Brain microvascular endothelial cell (primary cell): Measurements from ENCODE around the gene CACNA1S.

Experiments
- DNase-seq: peaks from one replicate; pipeline ENCODE4 v3.0.0-alpha.2; 2020
- H3K27ac ChIP-seq: fragments of 250-450 bp; sonication (Bioruptor Pico); 2 replicates; pipeline ENCODE4 v1.5.1; 2020; ENCODE audit warnings: mild to moderate bottlenecking, moderate library complexity
- H3K27me3 ChIP-seq: fragments of 250-450 bp; sonication (Bioruptor Pico); replicated peaks from 2 replicates; pipeline ENCODE4 v1.5.1; 2020; ENCODE audit warnings: mild to moderate bottlenecking
- H3K36me3 ChIP-seq: fragments of 250-450 bp; sonication (Bioruptor Pico); replicated peaks from 2 replicates; pipeline ENCODE4 v1.5.1; 2020; ENCODE audit warnings: mild to moderate bottlenecking
- H3K4me3 ChIP-seq: 2 replicates; pipeline ENCODE4 v1.5.1; 2011; ENCODE audit warnings: low read depth, mild to moderate bottlenecking, control low read depth, low read length, moderate library complexity
- in situ Hi-C: cut with HindIII; loops from 2 replicates; pipeline ENCODE4 v1.10.0; 2017; ENCODE audit warnings: low sequenced_read_pairs, low pct_ligation_motif_present
- TF ChIP-seq, protein P1 (sequence below): IDR thresholded peaks from 2 replicates; pipeline ENCODE4 v1.5.1; 2011; ENCODE audit warnings: low read depth, mild to moderate bottlenecking, moderate library complexity, low read length, control low read depth, inconsistent platforms; ENCODE audit errors: missing control alignments

CACNA1S gene

DNA sequence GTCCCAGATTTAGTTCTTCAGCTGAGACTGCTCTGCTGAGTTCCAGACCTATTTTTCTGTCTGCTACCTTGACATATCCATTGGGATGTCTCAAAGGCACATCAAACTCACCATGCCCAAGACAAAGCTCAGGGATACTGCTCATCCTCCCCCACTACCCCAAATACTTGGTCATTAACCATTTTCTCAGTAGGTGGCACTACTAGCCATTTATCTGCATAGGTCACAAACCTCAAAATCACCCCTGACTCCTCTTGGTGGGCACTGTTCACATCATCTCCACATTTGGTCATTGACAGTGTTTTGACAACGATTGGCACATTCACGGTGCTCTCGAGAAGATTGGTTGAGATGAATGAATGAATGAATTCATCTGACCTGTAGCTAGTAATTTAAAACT, 32.1 kb downstream of the CACNA1S start:
- in situ Hi-C loops = no loop called here
- Histone ChIP-seq H3K36me3 (no peaks in the 10 kb centered on the region), H3K4me3 (no peak overlapping the region), H3K27ac (no peak overlapping the region), H3K27me3 (peaks cover 6% of the 10 kb centered on the region)
- no peak for DNase-seq
- TF ChIP-seq, protein P1, sequence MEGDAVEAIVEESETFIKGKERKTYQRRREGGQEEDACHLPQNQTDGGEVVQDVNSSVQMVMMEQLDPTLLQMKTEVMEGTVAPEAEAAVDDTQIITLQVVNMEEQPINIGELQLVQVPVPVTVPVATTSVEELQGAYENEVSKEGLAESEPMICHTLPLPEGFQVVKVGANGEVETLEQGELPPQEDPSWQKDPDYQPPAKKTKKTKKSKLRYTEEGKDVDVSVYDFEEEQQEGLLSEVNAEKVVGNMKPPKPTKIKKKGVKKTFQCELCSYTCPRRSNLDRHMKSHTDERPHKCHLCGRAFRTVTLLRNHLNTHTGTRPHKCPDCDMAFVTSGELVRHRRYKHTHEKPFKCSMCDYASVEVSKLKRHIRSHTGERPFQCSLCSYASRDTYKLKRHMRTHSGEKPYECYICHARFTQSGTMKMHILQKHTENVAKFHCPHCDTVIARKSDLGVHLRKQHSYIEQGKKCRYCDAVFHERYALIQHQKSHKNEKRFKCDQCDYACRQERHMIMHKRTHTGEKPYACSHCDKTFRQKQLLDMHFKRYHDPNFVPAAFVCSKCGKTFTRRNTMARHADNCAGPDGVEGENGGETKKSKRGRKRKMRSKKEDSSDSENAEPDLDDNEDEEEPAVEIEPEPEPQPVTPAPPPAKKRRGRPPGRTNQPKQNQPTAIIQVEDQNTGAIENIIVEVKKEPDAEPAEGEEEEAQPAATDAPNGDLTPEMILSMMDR = no peak

DNA sequence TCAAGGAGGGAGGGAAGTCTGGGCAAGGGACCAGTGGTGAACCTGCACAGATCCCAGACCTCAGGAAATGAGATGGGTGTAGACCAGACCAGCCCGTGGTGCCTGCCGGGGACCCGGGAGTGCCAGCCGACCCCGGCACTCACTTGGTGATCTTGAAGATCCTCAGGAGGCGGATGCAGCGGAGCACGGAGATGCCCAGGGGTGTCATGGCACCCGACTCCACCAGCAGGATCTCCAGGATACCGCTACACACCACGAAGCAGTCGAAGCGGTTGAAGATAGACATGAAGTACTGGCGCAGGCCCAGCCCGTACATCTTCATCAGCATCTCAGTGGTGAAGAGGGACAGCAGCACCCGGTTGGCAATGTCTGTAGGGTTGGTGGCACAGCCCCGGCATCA, 34.5 kb downstream of the CACNA1S start:
- no peak overlapping the region for H3K4me3 ChIP-seq

DNA sequence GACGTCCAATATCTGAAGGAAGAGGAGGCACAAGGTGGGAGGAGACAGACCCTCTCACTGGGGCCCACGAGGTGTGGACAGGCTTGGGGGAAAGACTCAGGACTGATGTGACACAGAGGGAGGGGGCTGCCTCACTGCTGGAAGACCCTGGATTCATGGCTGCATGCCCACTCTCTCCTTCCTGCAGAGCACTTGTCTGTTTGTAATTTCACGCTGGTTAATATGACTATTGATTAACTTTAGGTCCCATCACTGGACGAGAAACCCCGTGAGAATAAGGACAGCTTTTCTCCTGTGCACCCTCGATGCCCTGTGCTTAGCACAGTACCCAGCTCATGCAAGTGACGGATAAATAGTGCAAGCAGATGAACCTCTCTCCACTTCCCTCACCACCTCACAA, 35.1 kb downstream of the CACNA1S start:
- H3K4me3 ChIP-seq = no peak overlapping the region
- H3K27me3 ChIP-seq = no peaks in the 10 kb centered on the region
- in situ Hi-C loops = no loop called here
- no peaks in the 10 kb centered on the region for H3K36me3 ChIP-seq
- no peak for DNase-seq
- TF ChIP-seq, protein P1 = no peak
- no peak overlapping the region for H3K27ac ChIP-seq

More for the DNA sequence above, 34.5 kb downstream of the CACNA1S start:
- Histone ChIP-seq H3K27me3 (no peaks in the 10 kb centered on the region), H3K36me3 (no peaks in the 10 kb centered on the region), H3K27ac (no peak overlapping the region)
- no peak for DNase-seq
- TF ChIP-seq, protein P1 = no peak
- in situ Hi-C loops = no loop called here

DNA sequence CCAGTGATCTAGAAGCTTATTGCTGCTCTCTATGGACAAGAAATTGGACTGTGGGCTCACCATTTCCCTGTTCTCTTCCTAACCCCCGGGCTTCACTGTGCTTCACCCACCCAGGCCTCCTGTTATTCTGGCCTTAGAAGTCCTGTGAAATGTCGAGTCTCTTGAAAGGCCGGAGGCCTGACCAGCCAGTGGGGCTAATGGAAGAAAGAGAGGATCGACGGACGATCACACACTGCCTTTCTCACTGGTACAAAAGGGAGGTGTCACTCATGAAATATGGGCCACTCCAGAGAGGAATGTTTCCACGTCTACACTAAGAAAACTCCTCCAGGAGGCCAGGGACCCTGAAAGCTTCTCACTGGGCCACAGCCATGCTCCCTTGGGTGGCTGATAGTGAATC, 36.1 kb downstream of the CACNA1S start:
- Histone ChIP-seq H3K36me3 (no peaks in the 10 kb centered on the region), H3K27me3 (no peaks in the 10 kb centered on the region), H3K27ac (no peak overlapping the region), H3K4me3 (no peak overlapping the region)
- TF ChIP-seq, protein P1 = no peak
- in situ Hi-C loops = no loop called here
- no peak for DNase-seq

DNA sequence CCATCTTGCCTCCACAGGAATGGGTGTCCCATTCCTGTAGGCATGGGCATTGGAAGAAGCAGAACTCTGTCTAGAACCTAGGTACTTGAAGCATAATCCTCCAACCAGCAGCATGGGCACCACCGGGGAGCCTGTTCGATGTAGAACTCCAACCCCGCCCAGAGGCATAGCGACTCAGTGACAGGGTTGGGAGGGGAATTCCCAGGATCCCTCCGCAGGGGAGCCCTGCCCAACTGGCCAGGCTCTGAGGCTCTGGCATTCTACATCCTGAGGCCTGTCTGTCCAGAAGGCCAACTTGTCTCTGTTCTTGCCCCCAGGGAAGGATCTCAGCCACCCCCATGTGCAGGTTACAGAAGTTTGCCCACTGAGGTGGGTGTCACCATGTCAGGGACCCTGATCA, 38.2 kb downstream of the CACNA1S start:
- H3K27me3 ChIP-seq = no peaks in the 10 kb centered on the region
- H3K27ac ChIP-seq = no peak overlapping the region
- DNase-seq = no peak
- in situ Hi-C loops = no loop called here
- H3K4me3 ChIP-seq = no peak overlapping the region
- TF ChIP-seq, protein P1 = no peak
- H3K36me3 ChIP-seq = no peaks in the 10 kb centered on the region

DNA sequence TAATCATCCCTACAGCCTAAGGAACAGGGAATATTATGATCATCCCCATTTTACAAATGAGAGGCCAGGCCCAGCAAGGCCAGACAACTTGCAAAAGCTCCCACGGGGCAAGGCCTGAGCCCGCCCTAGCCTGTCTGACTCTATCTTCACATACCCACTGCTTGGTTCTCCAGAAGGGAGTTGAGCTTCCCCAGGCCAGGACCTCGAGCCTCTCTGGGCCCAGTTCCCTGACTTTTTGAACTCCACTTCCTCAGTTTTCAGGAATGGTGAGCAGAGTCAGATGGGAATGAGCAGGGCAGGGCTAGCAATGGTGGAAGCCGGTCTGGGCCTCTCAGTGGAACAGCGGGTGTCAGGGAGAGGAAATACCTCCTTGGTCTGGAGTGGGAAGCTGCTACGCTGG, 39.3 kb downstream of the CACNA1S start:
- TF ChIP-seq, protein P1 = no peak
- in situ Hi-C loops = no loop called here
- Histone ChIP-seq H3K36me3 (no peaks in the 10 kb centered on the region), H3K4me3 (no peak overlapping the region), H3K27ac (no peak overlapping the region), H3K27me3 (no peaks in the 10 kb centered on the region)
- DNase-seq = no peak
